GM19455 (cell line): ENCODE data around the gene XRCC3.

Experiments
- ATAC-seq: cut with Tn5 transposase; IDR thresholded peaks from one replicate; pipeline ENCODE4 v1.9.1; 2021; ENCODE audit not compliant: unreplicated experiment

Gene XRCC3

GRCh38 chr14:103696070-103696402 lies 19.2 kb downstream of the XRCC3 start:
- no peak for ATAC-seq

- no peak for ATAC-seq
These were observed 19.8 kb downstream of the XRCC3 start for GRCh38 chr14:103695296-103696069.

GRCh38 chr14:103694572-103695026 lies 20.7 kb downstream of the XRCC3 start:
- ATAC-seq, result no peak

GRCh38 chr14:103693515-103693914 lies 21.7 kb downstream of the XRCC3 start:
- ATAC-seq, result no peak

- ATAC-seq, result no peak
These were observed 22.4 kb downstream of the XRCC3 start for GRCh38 chr14:103692871-103693270.

GRCh38 chr14:103692159-103692558 lies 23.1 kb downstream of the XRCC3 start:
- no peak for ATAC-seq

- ATAC-seq, result peak; percentile 63
These were observed 23.6 kb downstream of the XRCC3 start for GRCh38 chr14:103691655-103692054.

GRCh38 chr14:103690332-103690731 lies 24.9 kb downstream of the XRCC3 start:
- ATAC-seq, result no peak

- ATAC-seq, result no peak
These were observed 26.0 kb downstream of the XRCC3 start for GRCh38 chr14:103688906-103689902.

GRCh38 chr14:103688441-103688840 lies 26.8 kb downstream of the XRCC3 start:
- no peak for ATAC-seq

- ATAC-seq, result no peak
These were observed 27.5 kb downstream of the XRCC3 start for GRCh38 chr14:103687712-103688111.

GRCh38 chr14:103686831-103687485 lies 28.3 kb downstream of the XRCC3 start:
- ATAC-seq, result no peak

- ATAC-seq, result no peak
These were observed 29.7 kb downstream of the XRCC3 start for GRCh38 chr14:103685276-103686211.

- ATAC-seq, result no peak
These were observed 30.4 kb downstream of the XRCC3 start for GRCh38 chr14:103684871-103685270.

- no peak for ATAC-seq
These were observed 30.8 kb downstream of the XRCC3 start for GRCh38 chr14:103684471-103684870.

- ATAC-seq, result no peak
These were observed 32.1 kb downstream of the XRCC3 start for GRCh38 chr14:103683139-103683538.

GRCh38 chr14:103680491-103681231 lies 34.6 kb downstream of the XRCC3 start:
- no peak for ATAC-seq

- peak; percentile 64 for ATAC-seq
These were observed 35.9 kb downstream of the XRCC3 start for GRCh38 chr14:103679351-103679750.

- ATAC-seq, result no peak
These were observed 38.2 kb downstream of the XRCC3 start for GRCh38 chr14:103676881-103677675.
